SK-N-MC (cell line): Measurements from ENCODE around the gene B4GAT1.
A peak's percentile ranks its signal among the peaks of the same experiment; 100 is the strongest.

Experiments used
- EZH2 ChIP-seq: fragments of 200-600 bp; sonication (generic); IDR thresholded peaks from one replicate; pipeline ENCODE4 v1.6.1; 2017; ENCODE audit warnings: antibody characterized with exemption
- FOXP2 ChIP-seq: optimal IDR thresholded peaks from 2 replicates; pipeline ENCODE3; 2011; ENCODE audit warnings: mild to moderate bottlenecking, moderate library complexity; ENCODE audit not compliant: insufficient read depth; ENCODE audit errors: extremely low read length, control extremely low read depth
- POLR2AphosphoS5 ChIP-seq: IDR thresholded peaks from 2 replicates; pipeline ENCODE4 v1.6.1; 2012; ENCODE audit warnings: mild to moderate bottlenecking, low read depth, low read length, borderline replicate concordance

- TF ChIP-seq POLR2AphosphoS5 (peak; percentile 23; the same call in 1 of the 2 replicates), EZH2 (no peak), FOXP2 (no peak)
Measured at GRCh38 chr11:66363805-66364535, 16.5 kb upstream of the B4GAT1 start.
